K562 (cell line): ENCODE results near the gene PLXNB1.

Experiments used
- ARID2 ChIP-seq: fragments of 450-650 bp; IDR thresholded peaks from 2 replicates; pipeline ENCODE4 v1.6.1; 2017; ENCODE audit warnings: antibody characterized with exemption, mild to moderate bottlenecking
- CTCF ChIP-seq, 3 experiments: IDR thresholded peaks in 2 of 3; conservative IDR thresholded peaks in 1 of 3; 2 replicates each; pipeline ENCODE4 v1.5.1; 2011 to 2012; ENCODE audit warnings: low read length in 3 of 3, mild to moderate bottlenecking in 3 of 3, control low read depth in 2 of 3, improper control_type of control experiment in 1 of 3, inconsistent platforms in 1 of 3, low read depth in 1 of 3, mixed read lengths in 1 of 3, moderate library complexity in 1 of 3; ENCODE audit not compliant: insufficient read depth in 2 of 3
- ID3 ChIP-seq, 2 experiments: fragments of 250-450 bp in 1 of 2; fragments of 450-650 bp in 1 of 2; sonication (Bioruptor Pico) in 1 of 2; IDR thresholded peaks; 2 replicates each; pipeline versions ENCODE4 v1.6.1 to v1.8.0; 2016 to 2021; ENCODE audit warnings: mild to moderate bottlenecking in 2 of 2, moderate library complexity in 2 of 2, missing compliant biosample characterization in 1 of 2, missing genetic modification characterization in 1 of 2
- SOX6 ChIP-seq: fragments of 450-650 bp; IDR thresholded peaks from 2 replicates; pipeline ENCODE4 v1.6.1; 2014; ENCODE audit warnings: mild to moderate bottlenecking
- ZZZ3 ChIP-seq: fragments of 450-650 bp; IDR thresholded peaks from 2 replicates; pipeline ENCODE4 v1.6.1; 2016; ENCODE audit warnings: antibody characterized with exemption, mild to moderate bottlenecking, moderate library complexity

GRCh38 chr3:48435223-48435595, 5.3 kb upstream of the PLXNB1 start:
- TF ChIP-seq ZZZ3 (no peak), ARID2 (no peak), CTCF (IDR thresholded peaks at IDR 0.05 in 2 of 3, conservative IDR thresholded peaks at IDR 0.05 in 1 of 3; ENCODE audit: insufficient read depth in 2 of 3, low read depth in 1 of 3, low read length in 3 of 3) (no peak), ID3 (CRISPR knock-in tag; IDR thresholded peaks at IDR 0.05) (no peak), ID3 (tag; IDR thresholded peaks at IDR 0.05) (no peak), SOX6 (no peak)
